Testis (tissue), 5 donors: ENCODE data around the gene TM4SF20. TPM values are rescaled to one million over a fixed set of nuclear protein-coding genes. Genes with fewer than 3 reads are reported as not detected.

Experiments used
- DNase-seq: peaks from one replicate; pipeline ENCODE4 v3.0.0-alpha.2; 2019
- H3K27ac ChIP-seq, 2 donors: fragments of 200-600 bp; sonication (generic); one replicate each; pipeline ENCODE4 v1.5.1; 2019
- H3K27me3 ChIP-seq: fragments of 200-600 bp; sonication (generic); one replicate; pipeline ENCODE4 v1.5.1; 2019
- H3K36me3 ChIP-seq: fragments of 200-600 bp; sonication (generic); one replicate; pipeline ENCODE4 v1.5.1; 2017; ENCODE audit warnings: low read depth; ENCODE audit errors: missing control alignments
- H3K4me1 ChIP-seq: fragments of 200-600 bp; sonication (generic); one replicate; pipeline ENCODE4 v1.5.1; 2019
- H3K4me3 ChIP-seq, 2 donors: fragments of 200-600 bp; sonication (generic); one replicate each; pipeline ENCODE4 v1.5.1; 2017 to 2019
- H3K9me3 ChIP-seq: fragments of 200-600 bp; sonication (generic); one replicate; pipeline ENCODE4 v1.5.1; 2017
- POLR2A ChIP-seq: fragments of 450-650 bp; IDR thresholded peaks from one replicate; pipeline ENCODE4 v1.6.1; 2017; ENCODE audit warnings: antibody characterized with exemption, mild to moderate bottlenecking, moderate library complexity
- WGBS, 2 donors: methylation state at CpG; one replicate each; pipeline ENCODE4 v1.1.5; 2018; 5-methylcytosine and 5-hydroxymethylcytosine counted together
- intact Hi-C: fragments of 100-400 bp; cut with DNase I; formaldehyde crosslinking; loops from one replicate; pipeline ENCODE4 v1.15.1; 2023; ENCODE audit warnings: low total_unique reads
- long read RNA-seq, 2 donors: transcript quantifications; one replicate each; lab custom pipeline, GENCODE V29; 2026
- polyA plus RNA-seq: library from polyadenylated mRNA; stranded (reverse); fragments of 350-450 nt; fragmentation: Illumina TruSeq; extraction: RNeasy Lipid Tissue Mini Kit (QIAGEN cat#74804); gene quantifications from one replicate; pipeline ENCODE4 v1.2.3, GENCODE V29; 2014; ENCODE audit warnings: low read depth, low replicate concordance; ENCODE audit not compliant: insufficient read depth
- total RNA-seq, 2 donors: library from RNA; depleted of rRNA; stranded (reverse); fragments of >200 nt; gene quantifications; one replicate each; pipeline ENCODE4 v1.2.3, GENCODE V29; 2016
- TF ChIP-seq, protein P1 (sequence below), 3 experiments: fragments of 450-650 bp in 2 of 3; fragments of 200-600 bp in 1 of 3; sonication (generic) in 1 of 3; IDR thresholded peaks; one replicate each; pipeline ENCODE4 v1.5.1; 2016 to 2019; ENCODE audit warnings: antibody characterized with exemption in 3 of 3, mild to moderate bottlenecking in 2 of 3, moderate library complexity in 1 of 3

The TM4SF20 gene, protein sequence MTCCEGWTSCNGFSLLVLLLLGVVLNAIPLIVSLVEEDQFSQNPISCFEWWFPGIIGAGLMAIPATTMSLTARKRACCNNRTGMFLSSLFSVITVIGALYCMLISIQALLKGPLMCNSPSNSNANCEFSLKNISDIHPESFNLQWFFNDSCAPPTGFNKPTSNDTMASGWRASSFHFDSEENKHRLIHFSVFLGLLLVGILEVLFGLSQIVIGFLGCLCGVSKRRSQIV
- 1 to 10 TPM in 1 of 2 donors, under 1 TPM in 1; 0.79 to 2.2 TPM for total RNA-seq
- polyA plus RNA-seq: 5.5 TPM
- long read RNA-seq, donor 1: 0 reads
- long read RNA-seq, donor 2: 0 reads

DNA sequence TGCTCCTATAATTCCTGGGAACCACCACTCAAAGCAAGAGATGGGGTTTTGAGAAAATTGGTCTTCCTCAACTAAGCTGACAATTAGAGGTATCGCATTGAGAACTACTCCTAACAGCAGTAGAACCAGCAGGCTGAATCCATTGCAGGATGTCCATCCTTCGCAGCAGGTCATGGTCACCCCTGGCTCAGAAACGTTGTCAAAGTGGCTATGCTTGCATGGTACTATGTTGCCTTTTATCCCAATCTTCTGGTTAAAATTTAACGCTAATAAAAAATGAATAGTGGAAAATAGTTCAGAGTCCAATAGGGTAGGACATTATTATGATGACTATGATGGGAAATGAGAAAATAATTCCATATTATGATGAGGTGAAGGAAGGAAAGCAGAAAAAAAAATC, at the start of gene TM4SF20:
Gene TM4SF20, minus strand, starts transcription at position 212 of the 400 bp plus-strand sequence. Its CDS starts 38 bp downstream, at position 174.
- no peak for DNase-seq
- intact Hi-C loops: no loop called here
- Histone ChIP-seq H3K4me1 (peaks cover 4% of the 10 kb centered on the region), H3K9me3 (no peaks in the 10 kb centered on the region), H3K27ac (no peak within 1 kb of the TSS), H3K27me3 (no peaks in the 10 kb centered on the region), H3K36me3 (no peaks in the 10 kb centered on the region), H3K4me3 (no peak within 1 kb of the TSS)
- no peak for TF ChIP-seq POLR2A
- TF ChIP-seq, protein P1, sequence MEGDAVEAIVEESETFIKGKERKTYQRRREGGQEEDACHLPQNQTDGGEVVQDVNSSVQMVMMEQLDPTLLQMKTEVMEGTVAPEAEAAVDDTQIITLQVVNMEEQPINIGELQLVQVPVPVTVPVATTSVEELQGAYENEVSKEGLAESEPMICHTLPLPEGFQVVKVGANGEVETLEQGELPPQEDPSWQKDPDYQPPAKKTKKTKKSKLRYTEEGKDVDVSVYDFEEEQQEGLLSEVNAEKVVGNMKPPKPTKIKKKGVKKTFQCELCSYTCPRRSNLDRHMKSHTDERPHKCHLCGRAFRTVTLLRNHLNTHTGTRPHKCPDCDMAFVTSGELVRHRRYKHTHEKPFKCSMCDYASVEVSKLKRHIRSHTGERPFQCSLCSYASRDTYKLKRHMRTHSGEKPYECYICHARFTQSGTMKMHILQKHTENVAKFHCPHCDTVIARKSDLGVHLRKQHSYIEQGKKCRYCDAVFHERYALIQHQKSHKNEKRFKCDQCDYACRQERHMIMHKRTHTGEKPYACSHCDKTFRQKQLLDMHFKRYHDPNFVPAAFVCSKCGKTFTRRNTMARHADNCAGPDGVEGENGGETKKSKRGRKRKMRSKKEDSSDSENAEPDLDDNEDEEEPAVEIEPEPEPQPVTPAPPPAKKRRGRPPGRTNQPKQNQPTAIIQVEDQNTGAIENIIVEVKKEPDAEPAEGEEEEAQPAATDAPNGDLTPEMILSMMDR (IDR thresholded peaks at IDR 0.05): no peak
- 85 to 89% methylated on average over 4 of the region's 4 CpGs for WGBS, 2 donors

DNA sequence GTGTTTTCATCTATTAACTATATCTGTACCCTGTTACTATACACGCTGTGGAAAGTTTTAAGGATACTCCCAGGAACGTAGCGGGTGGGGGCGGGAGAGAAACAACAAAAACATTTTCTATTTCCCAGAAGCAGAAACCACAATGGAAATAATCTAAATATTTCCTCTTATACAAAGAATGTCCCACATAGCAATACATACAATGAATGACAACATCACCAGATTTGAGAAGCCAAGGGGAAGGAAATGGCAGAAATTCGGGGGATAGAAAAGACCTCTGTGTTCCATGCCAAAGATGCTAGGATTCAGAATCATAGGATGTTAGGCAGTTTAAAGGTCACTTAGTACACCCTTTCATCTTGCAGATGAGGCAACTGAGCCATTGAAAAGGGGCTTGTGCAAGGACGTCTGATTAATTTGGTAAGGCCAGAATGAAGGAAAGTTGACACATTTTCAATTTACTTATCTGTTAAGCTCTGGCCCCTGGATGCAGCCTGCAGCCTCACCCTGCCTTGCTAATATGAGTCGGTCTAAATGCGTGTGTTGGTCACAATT, 49.7 kb upstream of the TM4SF20 start:
- Histone ChIP-seq H3K27ac (no peak overlapping the region), H3K36me3 (no peaks in the 10 kb centered on the region), H3K27me3 (no peaks in the 10 kb centered on the region), H3K4me1 (no peaks in the 10 kb centered on the region), H3K4me3 (no peak overlapping the region), H3K9me3 (no peaks in the 10 kb centered on the region)
- TF ChIP-seq, protein P1 (IDR thresholded peaks at IDR 0.05): no peak
- TF ChIP-seq POLR2A: no peak
- no peak for DNase-seq
- 75 to 83% methylated on average over 8 of the region's 8 CpGs for WGBS, 2 donors
- intact Hi-C loops: no loop called here

DNA sequence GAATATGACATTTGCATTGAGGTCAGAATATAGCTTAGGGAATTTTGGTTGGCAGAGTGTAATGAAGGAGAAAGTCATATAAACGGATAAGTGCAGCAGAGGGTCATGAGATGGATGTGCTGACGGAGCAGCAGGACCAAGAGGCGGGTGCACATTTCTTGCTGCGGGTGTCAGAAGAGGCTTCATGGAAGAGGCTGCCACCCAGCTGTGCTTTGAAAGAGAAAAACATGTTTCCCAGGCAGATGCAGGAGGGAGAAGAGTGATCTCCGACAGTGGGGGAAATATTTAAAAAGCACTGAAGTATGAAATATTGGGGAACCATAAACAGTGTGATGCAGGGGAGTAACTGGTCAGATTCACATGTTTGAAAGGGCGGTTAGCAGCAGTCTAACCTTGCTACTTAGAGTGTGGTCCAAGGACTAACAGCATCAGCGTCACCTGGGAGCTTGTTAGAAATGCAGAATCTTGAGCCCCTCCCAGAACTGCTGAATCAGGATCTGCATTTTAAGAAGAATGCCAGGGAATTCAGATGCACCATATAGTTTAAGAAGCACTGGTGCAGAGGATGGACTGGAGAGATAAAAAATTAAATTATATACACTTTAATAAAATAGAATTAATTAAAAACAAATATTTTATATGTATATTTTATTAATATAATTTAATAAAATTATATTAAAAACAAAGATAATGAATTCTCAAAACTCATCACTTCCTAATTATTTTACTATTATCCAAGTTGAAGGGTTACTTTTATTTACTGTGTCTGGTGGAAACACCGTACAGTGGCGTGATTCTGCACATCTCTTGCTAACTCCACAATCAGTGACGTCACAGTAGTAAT, 44.8 kb upstream of the TM4SF20 start:
- DNase-seq: no peak
- H3K27ac ChIP-seq: no peak overlapping the region
- H3K4me3 ChIP-seq: no peak overlapping the region
- TF ChIP-seq POLR2A: no peak
- TF ChIP-seq, protein P1 (IDR thresholded peaks at IDR 0.05): no peak
- H3K4me1 ChIP-seq: no peaks in the 10 kb centered on the region
- no peaks in the 10 kb centered on the region for H3K36me3 ChIP-seq
- H3K9me3 ChIP-seq: no peaks in the 10 kb centered on the region
- intact Hi-C loops: no loop called here
- no peaks in the 10 kb centered on the region for H3K27me3 ChIP-seq
- 73 to 77% methylated on average over 10 of the region's 10 CpGs for WGBS, 2 donors

DNA sequence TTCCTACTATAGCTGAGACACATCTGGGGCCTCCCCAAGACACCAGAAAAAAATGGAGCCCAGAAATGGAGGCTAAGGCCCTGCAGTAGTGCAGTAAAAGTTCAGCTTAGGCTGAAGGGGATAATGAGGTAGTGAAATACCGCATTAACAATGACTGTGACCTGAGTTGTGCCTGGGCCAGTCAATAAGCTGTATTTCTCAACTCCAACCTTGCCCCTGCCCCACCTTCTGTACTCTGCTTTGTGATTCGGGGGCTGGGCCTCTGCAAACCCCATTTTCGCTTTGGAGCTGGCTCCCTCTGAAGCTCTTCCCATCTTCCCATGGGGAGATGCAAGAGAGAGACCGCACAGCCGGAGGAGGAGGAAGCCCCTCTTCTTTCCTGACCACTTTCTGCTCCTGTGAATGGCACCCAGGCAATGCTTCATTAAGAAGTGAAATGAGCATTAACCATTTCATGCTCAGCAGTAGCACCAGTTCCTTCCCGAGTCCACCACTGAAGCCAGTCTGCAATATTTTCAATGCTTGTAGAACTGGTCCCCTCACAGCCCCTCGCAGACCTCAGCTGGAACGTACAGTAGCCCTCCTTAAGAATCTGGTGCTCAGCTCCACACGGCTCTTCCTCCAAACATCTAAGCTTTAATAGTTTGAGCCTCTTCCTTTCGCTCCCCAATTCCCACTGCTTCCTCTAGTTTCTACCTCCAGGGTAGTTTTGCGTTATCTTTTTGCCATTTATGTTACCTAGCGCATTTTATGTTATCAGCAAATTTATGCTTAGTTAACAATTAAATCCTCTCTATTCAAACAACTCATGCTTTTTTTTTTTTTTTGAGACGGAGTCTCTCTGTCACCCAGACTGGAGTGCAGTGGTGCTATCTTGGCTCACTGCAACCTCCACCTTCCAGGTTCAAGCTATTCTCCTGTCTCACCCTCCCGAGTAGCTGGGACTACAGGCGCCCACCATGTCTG, 41.3 kb upstream of the TM4SF20 start:
- no peaks in the 10 kb centered on the region for H3K27me3 ChIP-seq
- no peaks in the 10 kb centered on the region for H3K36me3 ChIP-seq
- intact Hi-C loops: no loop called here
- no peak overlapping the region for H3K4me3 ChIP-seq
- no peak for DNase-seq
- TF ChIP-seq, protein P1 (IDR thresholded peaks at IDR 0.05): no peak
- TF ChIP-seq POLR2A: no peak
- no peaks in the 10 kb centered on the region for H3K4me1 ChIP-seq
- H3K27ac ChIP-seq: no peak overlapping the region
- no peaks in the 10 kb centered on the region for H3K9me3 ChIP-seq
- 83 to 87% methylated on average over 15 of the region's 15 CpGs for WGBS, 2 donors
